ENCODE results near the gene ABHD17C. TPM values are rescaled to one million over a fixed set of nuclear protein-coding genes. Genes with fewer than 3 reads are reported as not detected.

ABHD17C gene
- total RNA-seq, 1 donor from 2014 or later, result 12.6 TPM

Small RNAs within 50 kb of the gene (small RNA-seq; reads per million reads assigned to genes)
- gene RNU6-380P, result not detected

Other genes with a start within 250 kb of the ABHD17C start
- 3.7 TPM for gene CEMIP, start 84.1 kb downstream of the ABHD17C start, total RNA-seq

All from frontal cortex (tissue), 1 donor.